ENCODE data around the gene PRR5. TPM values are rescaled to one million over a fixed set of nuclear protein-coding genes. Genes with fewer than 3 reads are reported as not detected.

The PRR5 gene
- total RNA-seq, 1 experiment from 2014 or later = 26.9 TPM

DNA sequence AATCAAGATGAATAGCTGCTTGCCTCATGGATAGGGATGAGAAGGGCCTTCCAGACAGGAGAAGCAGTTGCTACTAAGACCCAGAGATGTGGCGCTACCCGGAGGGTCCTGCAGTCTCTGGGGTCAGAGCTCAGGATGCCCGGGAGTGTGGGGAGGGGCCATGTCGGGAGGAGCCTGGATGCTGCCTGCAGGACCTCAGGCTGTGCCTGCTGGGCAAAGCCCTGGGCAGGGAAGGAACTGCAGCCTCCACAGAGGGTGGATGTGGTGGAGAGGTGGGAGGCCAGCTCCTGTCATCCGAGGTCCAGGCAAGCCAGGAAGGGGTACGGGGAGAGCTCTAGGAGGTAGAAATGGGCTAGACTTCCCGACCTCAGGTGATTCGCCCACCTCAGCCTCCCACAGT is 11.0 kb downstream of the PRR5 start:
- no peak for DNase-seq (ENCODE audit: low read depth, low spot score)
- no TSS peak for BruUV-seq (replicated peaks)
- intact Hi-C loops (cut with micrococcal nuclease) = no loop called here
- H3K4me1 ChIP-seq (ENCODE audit: control insufficient read depth in 1 of 2, insufficient read depth in 2 of 2, low read length in 2 of 2) = peaks cover 0 to 15% of the 10 kb centered on the region in 2 experiments; a peak in 3 of 4 replicates
- CTCF ChIA-PET = interaction anchor here (1.2 kb wide), 1 partner anchor 28 kb away, joined by 4 read pairs; no protein-coding TSS in a partner anchor
- H3K79me2 ChIP-seq (ENCODE audit: insufficient read depth, low read length) = peaks cover 21% of the 10 kb centered on the region; the same call in 1 of the 2 replicates
- POLR2A ChIA-PET = no interaction called here
- no peak overlapping the region for H3K4me3 ChIP-seq (replicated peaks in 1 of 2; ENCODE audit: low read depth in 1 of 2, low read length in 2 of 2)
- no peak overlapping the region for H2AFZ ChIP-seq (ENCODE audit: low read depth, low read length, poor library complexity, severe bottlenecking)
- no peak overlapping the region for H3K4me2 ChIP-seq (ENCODE audit: low read length)
- no peaks in the 10 kb centered on the region for H3K9me2 ChIP-seq (ENCODE audit: insufficient read depth)
- ATAC-seq = no peak
- H3K36me3 ChIP-seq (ENCODE audit: control insufficient read depth in 1 of 2, insufficient read depth in 2 of 2, low read length in 2 of 2) = 0 out of 4 replicates have a peak, but pooled peaks cover 0 to 3% of the 10 kb centered on the region in 2 experiments
- no peaks in the 10 kb centered on the region for H4K20me1 ChIP-seq (ENCODE audit: insufficient read depth)
- no peaks in the 10 kb centered on the region for H3K27me3 ChIP-seq (ENCODE audit: insufficient read depth, low read length)
- no peak overlapping the region for H3K9ac ChIP-seq (ENCODE audit: low read length)
- H3K9me3 ChIP-seq (ENCODE audit: control insufficient read depth in 1 of 2, insufficient read depth in 1 of 2, low read depth in 1 of 2, low read length in 2 of 2) = no peaks in the 10 kb centered on the region
- no peak overlapping the region for H3K27ac ChIP-seq (ENCODE audit: low read depth, low read length)
- no peak for TF ChIP-seq ZBTB33 (IDR thresholded peaks at IDR 0.05; ENCODE audit: extremely low read depth, insufficient replicate concordance, low read length)
- no peak for TF ChIP-seq ATF3 (IDR thresholded peaks at IDR 0.05)
- TF ChIP-seq ZFX (IDR thresholded peaks at IDR 0.05) = no peak
- no peak for TF ChIP-seq CEBPB (IDR thresholded peaks at IDR 0.05; ENCODE audit: low read depth)
- TF ChIP-seq ELF1 (IDR thresholded peaks at IDR 0.05; ENCODE audit: borderline replicate concordance, low read depth) = no peak
- no peak for TF ChIP-seq ZNF274 (IDR thresholded peaks at IDR 0.05; ENCODE audit: low read depth, low read length)
- no peak for TF ChIP-seq FOSL1 (IDR thresholded peaks at IDR 0.05; ENCODE audit: low read depth)
- no peak for TF ChIP-seq SIN3A (IDR thresholded peaks at IDR 0.05; ENCODE audit: low read depth)
- TF ChIP-seq RAD21 (IDR thresholded peaks at IDR 0.05; ENCODE audit: low read depth) = no peak
- TF ChIP-seq SP1 (IDR thresholded peaks at IDR 0.05; ENCODE audit: low read depth) = no peak
- TF ChIP-seq REST (IDR thresholded peaks at IDR 0.05; ENCODE audit: low read depth) = no peak
- no peak for TF ChIP-seq CBX3 (IDR thresholded peaks at IDR 0.05; ENCODE audit: low read depth)
- RAD21 ChIA-PET (ENCODE audit: low non-redundant PET in 1 of 2, low total read pairs in 2 of 2, uncharacterized antibody in 2 of 2, unreplicated experiment in 2 of 2) = no interaction called here
